Astrocyte (in vitro differentiated cells and primary cell): ENCODE results near the gene CTNND2. TPM values are rescaled to one million over a fixed set of nuclear protein-coding genes. Genes with fewer than 3 reads are reported as not detected.
A peak's percentile ranks its signal among the peaks of the same experiment; 100 is the strongest.

Source experiments
- DNase-seq: peaks from one replicate; pipeline ENCODE4 v3.0.0-alpha.2; 2010; ENCODE audit warnings: low read depth
- FAIRE-seq: peaks from 2 replicates; lab custom pipeline; 2011; peaks lifted over from hg19 to GRCh38; lab: Jason Lieb, UNC
- H2AFZ ChIP-seq: 2 replicates; pipeline ENCODE4 v1.6.0; 2012; ENCODE audit warnings: low read depth, low read length, inconsistent platforms
- H3K27ac ChIP-seq: 2 replicates; pipeline ENCODE4 v1.5.1; 2011; ENCODE audit warnings: low read depth, low read length, inconsistent platforms
- H3K27me3 ChIP-seq: 2 replicates; pipeline ENCODE4 v1.6.0; 2011; ENCODE audit warnings: low read length, inconsistent platforms; ENCODE audit not compliant: insufficient read depth
- H3K36me3 ChIP-seq: 2 replicates; pipeline ENCODE4 v1.5.1; 2011; ENCODE audit warnings: low read length, inconsistent platforms; ENCODE audit not compliant: insufficient read depth
- H3K4me1 ChIP-seq: 2 replicates; pipeline ENCODE4 v1.5.1; 2011; ENCODE audit warnings: low read length, inconsistent platforms; ENCODE audit not compliant: insufficient read depth
- H3K4me2 ChIP-seq: 2 replicates; pipeline ENCODE4 v1.6.0; 2012; ENCODE audit warnings: low read length, inconsistent platforms
- H3K4me3 ChIP-seq: 2 replicates; pipeline ENCODE4 v1.5.1; 2011; ENCODE audit warnings: low read depth, mild to moderate bottlenecking, low read length, inconsistent platforms; ENCODE audit not compliant: insufficient read depth
- H3K79me2 ChIP-seq: 2 replicates; pipeline ENCODE4 v1.6.0; 2012; ENCODE audit warnings: mild to moderate bottlenecking, low read length, inconsistent platforms; ENCODE audit not compliant: insufficient read depth
- H3K9ac ChIP-seq: 2 replicates; pipeline ENCODE4 v1.6.0; 2012; ENCODE audit warnings: mild to moderate bottlenecking, low read length, inconsistent platforms
- H3K9me3 ChIP-seq: 2 replicates; pipeline ENCODE4 v1.5.1; 2012; ENCODE audit warnings: low read depth, mild to moderate bottlenecking, low read length, inconsistent platforms; ENCODE audit not compliant: insufficient read depth
- H4K20me1 ChIP-seq: 2 replicates; pipeline ENCODE4 v1.6.0; 2012; ENCODE audit warnings: low read length, inconsistent platforms; ENCODE audit not compliant: insufficient read depth
- H3K27ac Mint-ChIP-seq: one replicate; pipeline ENCODE4 v1.8.0; 2021; ENCODE audit warnings: mild to moderate bottlenecking, mixed read lengths; ENCODE audit not compliant: unreplicated experiment
- H3K27me3 Mint-ChIP-seq: one replicate; pipeline ENCODE4 v1.8.0; 2021; ENCODE audit warnings: low read depth, mixed read lengths; ENCODE audit not compliant: unreplicated experiment
- H3K36me3 Mint-ChIP-seq: one replicate; pipeline ENCODE4 v1.8.0; 2021; ENCODE audit warnings: low read depth, mixed read lengths; ENCODE audit not compliant: unreplicated experiment
- H3K4me1 Mint-ChIP-seq: one replicate; pipeline ENCODE4 v1.8.0; 2021; ENCODE audit warnings: low read depth, mixed read lengths; ENCODE audit not compliant: unreplicated experiment
- H3K4me3 Mint-ChIP-seq: one replicate; pipeline ENCODE4 v1.8.0; 2021; ENCODE audit warnings: mild to moderate bottlenecking, moderate library complexity, mixed read lengths; ENCODE audit not compliant: unreplicated experiment
- H3K9me3 Mint-ChIP-seq: one replicate; pipeline ENCODE4 v1.8.0; 2021; ENCODE audit warnings: mild to moderate bottlenecking, mixed read lengths; ENCODE audit not compliant: unreplicated experiment
- CTCF ChIP-seq: IDR thresholded peaks from 2 replicates; pipeline ENCODE4 v1.5.1; 2011; ENCODE audit warnings: low read depth, mild to moderate bottlenecking, inconsistent platforms, low read length, moderate library complexity; ENCODE audit not compliant: insufficient read depth
- EZH2 ChIP-seq: IDR thresholded peaks from 2 replicates; pipeline ENCODE4 v1.6.1; 2012; ENCODE audit warnings: mild to moderate bottlenecking, low read length, inconsistent platforms; ENCODE audit not compliant: insufficient read depth
- total RNA-seq: library from RNA; stranded (reverse); gene quantifications from 2 replicates; pipeline ENCODE4 v1.2.1, GENCODE V29; 2021

The CTNND2 gene
- total RNA-seq, 1 donor from 2014 or later, result 4.5 TPM

- Mint-ChIP-seq H3K4me3 (no peak overlapping the region), H3K4me1 (peaks cover 4% of the 10 kb centered on the region), H3K9me3 (no peaks in the 10 kb centered on the region), H3K27me3 (peaks cover 5% of the 10 kb centered on the region), H3K27ac (no peak overlapping the region), H3K36me3 (no peaks in the 10 kb centered on the region)
- Histone ChIP-seq H3K79me2 (no peaks in the 10 kb centered on the region), H3K4me3 (no peak overlapping the region), H3K9ac (no peak overlapping the region), H3K4me1 (no peaks in the 10 kb centered on the region), H3K4me2 (no peak overlapping the region), H2AFZ (no peak overlapping the region), H4K20me1 (no peaks in the 10 kb centered on the region), H3K27me3 (no peaks in the 10 kb centered on the region), H3K9me3 (no peaks in the 10 kb centered on the region), H3K27ac (no peak overlapping the region), H3K36me3 (no peaks in the 10 kb centered on the region)
- FAIRE-seq (no peak), DNase-seq (no peak)
- no peak for TF ChIP-seq EZH2
- TF ChIP-seq CTCF, result no peak
Observed at GRCh38 chr5:11449966-11450365, 454.3 kb downstream of the CTNND2 start.

DNA sequence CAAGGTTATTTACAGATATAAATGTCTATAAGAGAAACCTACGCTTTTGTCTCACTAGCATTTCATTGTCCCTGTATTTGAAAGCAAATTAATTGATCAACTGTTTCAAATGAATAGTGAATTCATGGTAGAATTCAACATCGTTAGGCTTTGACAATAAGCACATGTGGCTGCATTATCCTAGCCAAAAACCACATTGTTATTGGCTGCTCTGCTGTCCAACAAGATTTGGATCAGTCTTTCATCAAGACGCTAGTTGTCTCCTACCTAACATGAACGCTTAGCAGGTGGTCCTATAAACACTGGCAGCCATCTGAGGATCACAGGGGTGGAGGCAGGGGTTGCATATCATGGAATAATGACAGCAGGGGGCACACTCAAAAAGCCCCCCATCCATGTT, 455.0 kb downstream of the CTNND2 start:
- Mint-ChIP-seq H3K4me3 (no peak overlapping the region), H3K27me3 (peaks cover 5% of the 10 kb centered on the region), H3K4me1 (peaks cover 4% of the 10 kb centered on the region), H3K27ac (no peak overlapping the region), H3K9me3 (no peaks in the 10 kb centered on the region), H3K36me3 (no peaks in the 10 kb centered on the region)
- TF ChIP-seq EZH2, result no peak
- no peak for TF ChIP-seq CTCF
- Histone ChIP-seq H4K20me1 (no peaks in the 10 kb centered on the region), H3K4me2 (no peak overlapping the region), H3K9ac (no peak overlapping the region), H3K27ac (no peak overlapping the region), H3K4me3 (no peak overlapping the region), H3K27me3 (no peaks in the 10 kb centered on the region), H3K9me3 (no peaks in the 10 kb centered on the region), H3K79me2 (no peaks in the 10 kb centered on the region), H3K36me3 (no peaks in the 10 kb centered on the region), H3K4me1 (no peaks in the 10 kb centered on the region), H2AFZ (no peak overlapping the region)
- FAIRE-seq (no peak), DNase-seq (no peak)

DNA sequence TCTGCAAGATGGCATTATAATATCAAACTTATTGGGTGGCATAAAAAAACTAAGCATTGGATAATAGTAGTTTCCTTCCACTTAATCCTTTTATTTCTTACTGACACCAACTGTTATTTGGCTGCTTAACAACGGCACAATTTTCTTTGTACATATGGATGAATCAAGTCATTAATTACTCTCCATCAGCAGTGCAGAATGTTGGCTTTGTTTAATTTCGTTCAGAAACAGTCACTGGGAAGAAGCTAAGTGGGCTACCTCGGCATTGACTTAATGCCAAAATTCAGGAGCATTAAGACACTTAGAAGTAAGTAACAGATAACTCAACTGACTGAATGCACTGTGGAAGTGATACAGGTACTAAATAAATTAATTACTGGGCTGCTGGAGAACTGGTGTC, 460.4 kb downstream of the CTNND2 start:
- Mint-ChIP-seq H3K36me3 (no peaks in the 10 kb centered on the region), H3K27ac (no peak overlapping the region), H3K27me3 (peaks cover 5% of the 10 kb centered on the region), H3K4me3 (no peak overlapping the region), H3K4me1 (peaks cover 4% of the 10 kb centered on the region), H3K9me3 (peaks cover 2% of the 10 kb centered on the region)
- DNase-seq, result peak; percentile 3
- FAIRE-seq, result no peak
- no peaks in the 10 kb centered on the region for H3K79me2 ChIP-seq
- H3K9ac ChIP-seq, result no peak overlapping the region
- H3K9me3 ChIP-seq, result no peaks in the 10 kb centered on the region
- H3K27ac ChIP-seq, result no peak overlapping the region
- no peaks in the 10 kb centered on the region for H3K4me1 ChIP-seq
- no peak overlapping the region for H2AFZ ChIP-seq
- H3K4me3 ChIP-seq, result no peak overlapping the region
- H4K20me1 ChIP-seq, result no peaks in the 10 kb centered on the region
- H3K36me3 ChIP-seq, result no peaks in the 10 kb centered on the region
- TF ChIP-seq EZH2 (no peak), CTCF (no peak)
- no peak overlapping the region for H3K4me2 ChIP-seq
- no peaks in the 10 kb centered on the region for H3K27me3 ChIP-seq
